ENCODE results near the gene DOCK1.

The DOCK1 gene

DNA sequence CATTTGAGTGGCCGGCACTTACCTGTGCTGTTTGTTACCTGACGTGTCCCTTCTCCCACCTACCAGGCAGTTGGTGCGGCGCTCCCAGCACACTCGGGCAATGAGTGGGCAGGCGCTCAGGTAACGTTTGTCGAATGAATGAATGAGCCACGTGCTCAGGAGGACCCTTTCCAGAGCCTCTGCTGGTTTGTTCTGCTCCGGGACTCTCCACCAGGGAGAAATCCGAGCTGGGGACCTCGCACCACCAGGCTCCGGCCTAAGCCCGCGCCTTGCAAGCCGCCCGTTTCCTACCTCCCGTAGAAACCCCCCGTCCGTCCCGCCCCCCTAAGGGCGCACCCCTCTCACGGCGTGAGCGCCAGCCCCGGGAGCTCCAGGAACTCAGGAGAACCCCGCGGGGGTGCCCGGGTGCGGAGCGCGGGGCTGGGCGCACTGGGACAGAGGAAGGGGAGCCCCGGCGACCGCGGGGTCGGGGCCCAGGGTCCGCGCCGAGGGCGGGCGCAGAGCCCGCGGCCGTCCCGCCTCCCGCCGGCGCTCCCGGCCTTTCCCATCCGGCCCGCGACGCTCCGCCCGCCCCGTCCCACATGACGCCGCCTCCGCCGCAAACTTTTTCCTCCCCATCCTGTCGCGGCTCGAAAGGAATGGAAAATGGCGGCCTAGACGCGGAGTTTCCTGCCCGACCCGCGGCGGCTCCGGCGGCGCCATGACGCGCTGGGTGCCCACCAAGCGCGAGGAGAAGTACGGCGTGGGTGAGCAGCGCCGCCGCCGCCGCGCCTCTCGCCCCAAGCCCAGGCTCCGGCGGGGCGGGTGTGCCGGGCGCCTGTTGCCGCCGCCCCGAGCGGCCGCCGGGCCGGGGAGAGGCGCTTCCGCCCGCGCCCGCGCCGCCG lies at the start of gene DOCK1:
DOCK1 (plus strand) TSS at position 611 of the 884 bp plus-strand sequence; CDS start at position 701, 90 bp downstream.
- peak within 1 kb of the TSS; percentile 76 for H3K27ac ChIP-seq (ENCODE audit: low read depth, low read length)
- peaks cover 16% of the 10 kb centered on the region; the same call in 1 of the 2 replicates for H3K4me1 ChIP-seq (ENCODE audit: control insufficient read depth, insufficient read depth, low read length)
- peak within 1 kb of the TSS; percentile 81 for H3K9ac ChIP-seq (ENCODE audit: low read depth, low read length)
- H3K9me3 ChIP-seq (ENCODE audit: control insufficient read depth, insufficient read depth, low read length), result no peaks in the 10 kb centered on the region
- peak within 1 kb of the TSS; percentile 79 for H3K4me3 ChIP-seq (ENCODE audit: low read depth, low read length)
- no peaks in the 10 kb centered on the region for H3K27me3 ChIP-seq (ENCODE audit: control insufficient read depth, insufficient read depth, low read length)
- peaks cover 23% of the 10 kb centered on the region for H3K36me3 ChIP-seq (ENCODE audit: control insufficient read depth, insufficient read depth, low read length)

DNA sequence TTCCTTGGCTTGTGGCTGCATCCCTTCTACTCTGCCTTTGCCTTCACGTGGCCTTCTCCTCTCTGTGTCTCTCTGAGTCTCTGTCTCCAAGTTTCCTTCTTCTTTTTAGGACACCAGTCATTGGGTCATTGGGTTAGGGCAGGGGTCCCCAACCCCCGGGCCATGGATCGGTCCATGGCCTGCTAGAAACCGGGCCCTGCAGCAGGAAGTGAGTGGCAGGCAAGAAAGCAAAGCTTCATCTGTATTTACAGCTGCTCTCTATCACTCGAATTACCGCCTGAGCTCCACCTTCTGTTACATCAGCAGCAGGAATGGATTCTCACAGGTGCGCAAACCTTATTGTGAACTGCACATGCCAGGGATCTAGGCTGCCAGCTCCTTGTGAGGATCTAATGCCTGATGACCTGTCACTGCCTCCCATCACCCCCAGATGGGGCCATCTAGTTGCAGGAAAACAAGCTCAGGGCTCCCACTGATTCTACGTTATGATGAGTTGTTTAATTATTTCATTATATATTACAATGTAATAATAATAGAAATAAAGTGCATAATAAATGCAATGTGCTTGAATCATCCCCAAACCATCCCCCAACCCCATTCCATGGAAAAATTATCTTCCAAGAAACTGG lies 47.9 kb upstream of the DOCK1 start:
- no peaks in the 10 kb centered on the region for H3K36me3 ChIP-seq (ENCODE audit: control insufficient read depth, insufficient read depth, low read length)
- no peak overlapping the region for H3K27ac ChIP-seq (ENCODE audit: low read depth, low read length)

DNA sequence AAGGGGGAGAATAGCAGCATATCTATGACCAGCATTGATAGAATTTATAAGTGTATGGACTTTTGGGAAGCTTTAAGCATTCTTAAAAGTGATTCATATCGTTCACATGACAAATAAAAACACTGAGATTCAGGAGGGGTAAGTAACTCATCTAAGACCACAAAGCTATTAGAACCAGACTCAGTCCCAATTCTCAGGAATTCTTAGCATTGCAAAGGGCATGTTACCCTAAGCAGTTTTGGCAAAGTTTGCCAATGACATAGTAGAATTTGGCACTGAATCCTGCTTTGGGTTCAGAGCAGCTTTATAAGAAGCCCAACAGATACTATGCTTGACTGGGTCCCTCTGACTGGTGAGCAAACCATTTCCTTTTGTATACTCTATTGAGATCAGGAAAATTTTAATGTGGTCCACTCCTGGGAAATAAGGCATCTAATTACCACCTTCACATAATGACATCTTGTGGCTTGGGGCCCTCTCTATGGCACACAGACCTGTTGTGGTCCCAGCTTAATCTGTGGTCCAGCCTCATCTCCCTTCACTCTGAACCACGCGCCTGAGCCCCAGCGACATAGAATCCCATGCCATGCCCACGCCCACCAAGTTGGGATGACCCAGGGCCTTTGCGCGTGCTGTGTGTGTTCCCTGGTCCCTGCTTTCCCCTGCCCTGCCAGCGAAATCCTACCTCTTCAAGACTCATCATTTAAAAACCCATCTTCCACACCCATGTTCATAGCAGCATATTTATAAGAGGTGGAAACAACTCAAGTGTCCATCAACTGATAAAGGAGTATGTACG lies 37.5 kb upstream of the DOCK1 start:
- H3K9ac ChIP-seq (ENCODE audit: low read depth, low read length), result no peak overlapping the region
- no peak overlapping the region for H3K27ac ChIP-seq (ENCODE audit: low read depth, low read length)
- H3K9me3 ChIP-seq (ENCODE audit: control insufficient read depth, insufficient read depth, low read length), result no peaks in the 10 kb centered on the region
- H3K27me3 ChIP-seq (ENCODE audit: control insufficient read depth, insufficient read depth, low read length), result no peaks in the 10 kb centered on the region
- peaks cover 6% of the 10 kb centered on the region; the same call in 1 of the 2 replicates for H3K4me1 ChIP-seq (ENCODE audit: control insufficient read depth, insufficient read depth, low read length)
- H3K4me3 ChIP-seq (ENCODE audit: low read depth, low read length), result no peak overlapping the region
- H3K36me3 ChIP-seq (ENCODE audit: control insufficient read depth, insufficient read depth, low read length), result no peaks in the 10 kb centered on the region

More for the DNA sequence above, 47.9 kb upstream of the DOCK1 start:
- H3K27me3 ChIP-seq (ENCODE audit: control insufficient read depth, insufficient read depth, low read length), result no peaks in the 10 kb centered on the region
- no peak overlapping the region for H3K4me3 ChIP-seq (ENCODE audit: low read depth, low read length)
- H3K4me1 ChIP-seq (ENCODE audit: control insufficient read depth, insufficient read depth, low read length), result no peaks in the 10 kb centered on the region
- H3K9me3 ChIP-seq (ENCODE audit: control insufficient read depth, insufficient read depth, low read length), result no peaks in the 10 kb centered on the region
- no peak overlapping the region for H3K9ac ChIP-seq (ENCODE audit: low read depth, low read length)

DNA sequence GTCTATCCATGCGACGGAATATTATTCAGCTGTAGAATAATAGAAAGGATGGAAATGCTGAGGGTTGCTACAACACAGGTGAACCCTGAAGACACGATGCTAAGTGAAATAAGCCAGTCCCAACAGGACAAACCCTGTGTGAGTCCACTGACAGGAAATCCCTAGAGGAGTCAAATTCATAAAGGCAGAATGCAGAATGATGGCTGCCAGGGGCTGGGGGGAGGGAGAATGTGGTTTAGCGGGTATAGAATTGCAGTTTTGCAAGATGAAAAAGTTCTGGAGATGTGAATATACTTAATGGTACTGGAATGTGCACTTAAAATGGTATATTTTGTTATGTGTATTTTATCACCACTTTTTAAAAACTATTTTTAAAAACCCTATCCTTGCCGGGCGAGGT lies 36.9 kb upstream of the DOCK1 start:
- no peak overlapping the region for H3K27ac ChIP-seq (ENCODE audit: low read depth, low read length)
- peaks cover 11% of the 10 kb centered on the region for H3K4me1 ChIP-seq (ENCODE audit: control insufficient read depth, insufficient read depth, low read length)
- no peak overlapping the region for H3K9ac ChIP-seq (ENCODE audit: low read depth, low read length)
- H3K36me3 ChIP-seq (ENCODE audit: control insufficient read depth, insufficient read depth, low read length), result no peaks in the 10 kb centered on the region
- H3K9me3 ChIP-seq (ENCODE audit: control insufficient read depth, insufficient read depth, low read length), result no peaks in the 10 kb centered on the region
- H3K4me3 ChIP-seq (ENCODE audit: low read depth, low read length), result no peak overlapping the region
- no peaks in the 10 kb centered on the region for H3K27me3 ChIP-seq (ENCODE audit: control insufficient read depth, insufficient read depth, low read length)

DNA sequence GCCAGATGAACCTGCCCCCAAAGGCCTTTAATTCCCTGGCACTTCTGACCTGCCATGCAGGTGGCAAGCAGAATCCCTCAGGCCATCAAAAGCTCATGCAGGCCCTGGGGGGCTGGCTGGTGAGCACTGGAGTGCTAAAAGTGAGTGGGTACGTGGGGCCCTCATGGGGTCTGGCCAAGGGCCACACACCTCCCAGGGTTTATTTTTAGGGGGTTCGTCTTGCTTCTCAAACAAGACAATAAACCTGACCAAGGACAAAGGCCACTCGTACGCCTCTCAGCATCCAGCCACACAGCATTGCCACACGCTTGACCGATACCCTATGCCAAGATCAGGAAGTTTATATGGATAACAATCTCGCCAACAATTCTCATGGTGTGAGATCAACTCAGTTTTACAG lies 33.1 kb upstream of the DOCK1 start:
- H3K9ac ChIP-seq (ENCODE audit: low read depth, low read length), result no peak overlapping the region
- H3K36me3 ChIP-seq (ENCODE audit: control insufficient read depth, insufficient read depth, low read length), result no peaks in the 10 kb centered on the region
- H3K27me3 ChIP-seq (ENCODE audit: control insufficient read depth, insufficient read depth, low read length), result no peaks in the 10 kb centered on the region
- H3K4me3 ChIP-seq (ENCODE audit: low read depth, low read length), result no peak overlapping the region
- peaks cover 12% of the 10 kb centered on the region for H3K4me1 ChIP-seq (ENCODE audit: control insufficient read depth, insufficient read depth, low read length)
- H3K9me3 ChIP-seq (ENCODE audit: control insufficient read depth, insufficient read depth, low read length), result no peaks in the 10 kb centered on the region
- H3K27ac ChIP-seq (ENCODE audit: low read depth, low read length), result no peak overlapping the region

DNA sequence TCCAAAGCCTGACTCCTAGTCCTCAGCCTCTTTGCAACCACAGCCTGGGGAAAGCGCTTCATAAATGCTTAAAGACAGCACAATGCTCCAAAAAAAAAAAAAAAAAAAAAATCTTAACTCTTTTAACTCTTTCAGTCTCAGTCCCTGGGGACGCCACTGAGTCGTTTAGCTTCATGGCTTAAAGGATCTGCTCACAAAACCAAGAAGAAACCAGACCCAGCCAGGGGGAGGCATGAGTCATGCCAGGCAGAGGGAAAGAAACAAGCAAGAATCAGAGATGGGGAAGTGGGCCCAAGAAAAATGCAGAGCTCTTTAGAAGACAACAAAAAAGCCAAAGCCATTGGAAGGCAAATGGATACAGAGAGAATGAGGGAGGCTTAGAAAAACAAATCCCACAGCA lies 32.5 kb upstream of the DOCK1 start:
- peaks cover 12% of the 10 kb centered on the region for H3K4me1 ChIP-seq (ENCODE audit: control insufficient read depth, insufficient read depth, low read length)
- H3K9ac ChIP-seq (ENCODE audit: low read depth, low read length), result no peak overlapping the region
- H3K4me3 ChIP-seq (ENCODE audit: low read depth, low read length), result no peak overlapping the region
- no peaks in the 10 kb centered on the region for H3K27me3 ChIP-seq (ENCODE audit: control insufficient read depth, insufficient read depth, low read length)
- no peaks in the 10 kb centered on the region for H3K9me3 ChIP-seq (ENCODE audit: control insufficient read depth, insufficient read depth, low read length)
- H3K27ac ChIP-seq (ENCODE audit: low read depth, low read length), result peak overlapping the region; percentile 81
- no peaks in the 10 kb centered on the region for H3K36me3 ChIP-seq (ENCODE audit: control insufficient read depth, insufficient read depth, low read length)

DNA sequence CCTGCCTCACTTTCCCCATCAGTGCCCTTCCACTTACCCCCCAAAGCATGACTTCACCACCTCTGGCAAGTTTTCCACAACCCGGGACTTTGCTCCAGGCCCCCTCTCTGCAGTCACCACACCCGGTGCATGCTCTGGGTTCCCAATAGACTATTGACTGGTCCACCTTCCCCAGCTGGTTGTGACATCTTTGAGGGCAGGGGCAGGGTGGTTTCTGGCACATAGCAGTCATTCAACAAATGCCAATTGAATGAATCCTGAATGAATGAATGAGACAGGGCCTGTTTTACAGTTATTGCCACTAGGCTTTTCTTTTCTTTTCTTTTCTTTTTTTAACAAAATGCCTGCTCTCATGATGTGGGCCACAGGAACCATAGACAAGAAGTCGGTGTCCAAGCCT lies 28.8 kb upstream of the DOCK1 start:
- Histone ChIP-seq H3K9ac (ENCODE audit: low read depth, low read length) (no peak overlapping the region), H3K27me3 (ENCODE audit: control insufficient read depth, insufficient read depth, low read length) (no peaks in the 10 kb centered on the region), H3K4me1 (ENCODE audit: control insufficient read depth, insufficient read depth, low read length) (peaks cover 21% of the 10 kb centered on the region), H3K27ac (ENCODE audit: low read depth, low read length) (no peak overlapping the region), H3K4me3 (ENCODE audit: low read depth, low read length) (no peak overlapping the region), H3K9me3 (ENCODE audit: control insufficient read depth, insufficient read depth, low read length) (no peaks in the 10 kb centered on the region), H3K36me3 (ENCODE audit: control insufficient read depth, insufficient read depth, low read length) (no peaks in the 10 kb centered on the region)

DNA sequence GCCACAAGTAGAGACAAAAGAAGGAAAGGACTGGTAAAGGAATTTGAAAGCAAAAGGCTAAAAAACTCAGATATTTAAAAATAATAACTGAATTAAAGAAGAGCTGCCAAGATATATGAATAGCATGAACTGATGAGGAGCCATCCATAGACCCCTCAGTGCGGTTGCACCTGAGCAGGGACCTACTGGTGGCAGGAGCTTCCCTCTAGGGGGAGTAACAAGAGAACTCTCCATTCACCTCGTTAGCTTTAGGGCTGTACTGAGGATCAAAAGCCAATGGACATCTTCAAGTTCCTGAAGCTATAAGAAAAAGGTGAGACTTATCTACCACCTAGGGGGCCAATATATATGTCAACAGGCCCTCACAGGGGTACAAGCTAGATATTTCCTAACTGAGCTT lies 27.8 kb upstream of the DOCK1 start:
- Histone ChIP-seq H3K9ac (ENCODE audit: low read depth, low read length) (no peak overlapping the region), H3K27me3 (ENCODE audit: control insufficient read depth, insufficient read depth, low read length) (no peaks in the 10 kb centered on the region), H3K4me1 (ENCODE audit: control insufficient read depth, insufficient read depth, low read length) (peaks cover 22% of the 10 kb centered on the region), H3K27ac (ENCODE audit: low read depth, low read length) (no peak overlapping the region), H3K4me3 (ENCODE audit: low read depth, low read length) (no peak overlapping the region), H3K9me3 (ENCODE audit: control insufficient read depth, insufficient read depth, low read length) (no peaks in the 10 kb centered on the region), H3K36me3 (ENCODE audit: control insufficient read depth, insufficient read depth, low read length) (no peaks in the 10 kb centered on the region)

DNA sequence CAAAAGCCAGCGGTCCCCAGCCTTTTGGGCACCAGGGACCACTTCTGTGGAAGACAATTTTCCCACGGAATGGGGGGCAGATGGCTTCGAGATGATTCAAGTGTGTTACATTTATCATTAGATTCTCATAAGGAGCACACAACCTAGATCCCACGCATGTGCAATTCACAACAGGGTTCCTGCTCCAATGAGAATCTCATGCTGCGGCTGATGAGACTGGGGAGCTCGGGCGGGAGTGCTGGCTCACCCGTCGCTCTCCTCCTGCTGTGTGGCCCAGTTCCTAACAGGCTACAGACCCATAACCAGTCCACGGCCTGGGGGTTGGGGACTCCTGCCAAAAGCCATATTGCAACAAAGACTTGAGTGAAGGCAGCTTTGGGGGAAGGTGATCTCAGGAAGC lies 26.6 kb upstream of the DOCK1 start:
- no peaks in the 10 kb centered on the region for H3K27me3 ChIP-seq (ENCODE audit: control insufficient read depth, insufficient read depth, low read length)
- no peaks in the 10 kb centered on the region for H3K36me3 ChIP-seq (ENCODE audit: control insufficient read depth, insufficient read depth, low read length)
- no peak overlapping the region for H3K27ac ChIP-seq (ENCODE audit: low read depth, low read length)
- H3K9ac ChIP-seq (ENCODE audit: low read depth, low read length), result no peak overlapping the region
- peaks cover 12% of the 10 kb centered on the region; the same call in 1 of the 2 replicates for H3K4me1 ChIP-seq (ENCODE audit: control insufficient read depth, insufficient read depth, low read length)
- no peak overlapping the region for H3K4me3 ChIP-seq (ENCODE audit: low read depth, low read length)
- no peaks in the 10 kb centered on the region for H3K9me3 ChIP-seq (ENCODE audit: control insufficient read depth, insufficient read depth, low read length)

DNA sequence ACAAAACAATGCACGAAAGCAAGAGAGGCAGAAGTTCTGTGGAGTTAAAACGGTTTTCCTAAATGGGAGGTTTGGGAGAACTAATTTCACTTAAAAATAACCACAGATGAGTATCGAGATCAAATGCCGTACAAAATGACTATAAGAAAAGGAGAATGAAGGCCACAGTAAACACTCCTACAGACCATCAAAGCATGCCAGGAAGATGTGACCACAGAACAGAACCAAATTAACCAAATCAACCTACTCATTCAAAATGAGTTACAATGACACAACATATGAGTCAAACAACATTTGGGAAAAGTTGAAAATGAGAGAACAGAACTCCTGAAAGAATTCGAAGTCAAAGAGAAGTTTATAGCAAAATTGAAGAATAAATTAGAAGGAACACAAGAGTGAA lies 24.3 kb upstream of the DOCK1 start:
- no peaks in the 10 kb centered on the region for H3K36me3 ChIP-seq (ENCODE audit: control insufficient read depth, insufficient read depth, low read length)
- H3K27ac ChIP-seq (ENCODE audit: low read depth, low read length), result no peak overlapping the region
- H3K9me3 ChIP-seq (ENCODE audit: control insufficient read depth, insufficient read depth, low read length), result no peaks in the 10 kb centered on the region
- no peak overlapping the region for H3K4me3 ChIP-seq (ENCODE audit: low read depth, low read length)
- H3K9ac ChIP-seq (ENCODE audit: low read depth, low read length), result no peak overlapping the region
- H3K27me3 ChIP-seq (ENCODE audit: control insufficient read depth, insufficient read depth, low read length), result no peaks in the 10 kb centered on the region
- peaks cover 12% of the 10 kb centered on the region; the same call in 1 of the 2 replicates for H3K4me1 ChIP-seq (ENCODE audit: control insufficient read depth, insufficient read depth, low read length)

Measured in HUES48 (cell line).